H1 (cell line): ENCODE measurements around the gene SLC23A1. TPM values are rescaled to one million over a fixed set of nuclear protein-coding genes. Genes with fewer than 3 reads are reported as not detected.

Source experiments
- CTCF ChIA-PET: fragments of 300-600 bp; sonication (Branson Sonifier 250); formaldehyde crosslinking; loops from one replicate; lab custom pipeline; 2021; ENCODE audit not compliant: partially characterized antibody; lab: Charles Lee
- POLR2A ChIA-PET: fragments of 300-600 bp; sonication (Branson Sonifier 250); formaldehyde crosslinking; loops from one replicate; lab custom pipeline; 2021; ENCODE audit warnings: inconsistent platforms; ENCODE audit not compliant: partially characterized antibody; lab: Charles Lee
- DNase-seq, 2 experiments: peaks; one replicate each; pipeline versions ENCODE4 v3.0.0 to v3.0.0-alpha.2; 2010 to 2022; ENCODE audit warnings: low spot score in 2 of 2, low read depth in 1 of 2, mixed read lengths in 1 of 2
- FAIRE-seq: peaks from 2 replicates; lab custom pipeline; 2011; peaks lifted over from hg19 to GRCh38; lab: Jason Lieb, UNC
- H2AFZ ChIP-seq: 2 replicates; pipeline ENCODE4 v1.8.1; 2012; ENCODE audit warnings: low read length, inconsistent platforms
- H2AK5ac ChIP-seq: 2 replicates; pipeline ENCODE4 v1.6.1; 2013; ENCODE audit warnings: low read depth, low read length
- H2BK120ac ChIP-seq: replicated peaks from 2 replicates; pipeline ENCODE3; 2013; ENCODE audit warnings: low read depth, low read length, inconsistent platforms
- H2BK12ac ChIP-seq: 2 replicates; pipeline ENCODE4 v1.6.1; 2013; ENCODE audit warnings: low read depth, low read length
- H2BK15ac ChIP-seq: 2 replicates; pipeline ENCODE4 v1.6.1; 2013; ENCODE audit warnings: low read length
- H2BK20ac ChIP-seq: 2 replicates; pipeline ENCODE4 v1.6.1; 2013; ENCODE audit warnings: low read length
- H2BK5ac ChIP-seq: 2 replicates; pipeline ENCODE4 v1.6.1; 2013; ENCODE audit warnings: low read depth, low read length
- H3K14ac ChIP-seq: 2 replicates; pipeline ENCODE4 v1.6.1; 2013; ENCODE audit warnings: inconsistent platforms; ENCODE audit not compliant: insufficient read length
- H3K18ac ChIP-seq: 2 replicates; pipeline ENCODE4 v1.6.1; 2013; ENCODE audit warnings: low read length; ENCODE audit errors: extremely low read depth
- H3K23ac ChIP-seq: 2 replicates; pipeline ENCODE4 v1.6.1; 2013; ENCODE audit warnings: inconsistent platforms; ENCODE audit not compliant: insufficient read length
- H3K23me2 ChIP-seq: 2 replicates; pipeline ENCODE4 v1.6.1; 2013; ENCODE audit warnings: low read depth, low read length
- H3K27ac ChIP-seq: 2 replicates; pipeline ENCODE4 v1.6.1; 2011; ENCODE audit warnings: low read depth, low read length, inconsistent platforms
- H3K27me3 ChIP-seq, 4 experiments: replicated peaks in 1 of 4; 1 replicate in 1 of 4; 2 replicates in 3 of 4; pipeline versions ENCODE4 v1.6.1 to v1.8.1; 2011 to 2013; ENCODE audit warnings: low read length in 3 of 4, mild to moderate bottlenecking in 3 of 4, inconsistent platforms in 2 of 4, mixed read lengths in 2 of 4, moderate library complexity in 1 of 4; ENCODE audit not compliant: control insufficient read depth in 3 of 4, insufficient read depth in 3 of 4; ENCODE audit errors: extremely low read depth in 1 of 4
- H3K36me3 ChIP-seq, 4 experiments: 2 replicates each; pipeline versions ENCODE4 v1.6.1 to v1.8.1; 2011 to 2013; ENCODE audit warnings: mild to moderate bottlenecking in 4 of 4, low read length in 3 of 4, moderate library complexity in 2 of 4, control low read depth in 1 of 4, inconsistent platforms in 1 of 4; ENCODE audit not compliant: insufficient read depth in 4 of 4, control insufficient read depth in 2 of 4
- H3K4ac ChIP-seq: replicated peaks from 2 replicates; pipeline ENCODE3; 2013; ENCODE audit warnings: low read length, low read depth, mixed read lengths, inconsistent platforms; ENCODE audit not compliant: insufficient read length
- H3K4me1 ChIP-seq, 4 experiments: replicated peaks in 1 of 4; 1 replicate in 1 of 4; 2 replicates in 3 of 4; pipeline versions ENCODE4 v1.6.1 to v1.8.1; 2011 to 2013; ENCODE audit warnings: low read length in 3 of 4, inconsistent platforms in 2 of 4, mixed read lengths in 1 of 4; ENCODE audit not compliant: insufficient read depth in 4 of 4, control insufficient read depth in 3 of 4
- H3K4me2 ChIP-seq, 2 experiments: 2 replicates each; pipeline versions ENCODE4 v1.6.1 to v1.8.1; 2011 to 2013; ENCODE audit warnings: low read depth in 2 of 2, low read length in 2 of 2, control low read depth in 1 of 2, inconsistent platforms in 1 of 2, mild to moderate bottlenecking in 1 of 2; ENCODE audit not compliant: insufficient read depth in 1 of 2
- H3K4me3 ChIP-seq, 4 experiments: fragments of 200-600, 300-600 bp in 1 of 4; sonication (generic), shearing (Covaris generic), sonication (Bioruptor Twin) in 1 of 4; 2 replicates each; pipeline versions ENCODE4 v1.5.1 to v1.8.1; 2011 to 2016; ENCODE audit warnings: low read length in 4 of 4, low read depth in 3 of 4, control low read depth in 2 of 4, inconsistent platforms in 2 of 4, mild to moderate bottlenecking in 2 of 4, mixed read lengths in 1 of 4, moderate library complexity in 1 of 4; ENCODE audit not compliant: insufficient read depth in 2 of 4; ENCODE audit errors: extremely low read depth in 1 of 4
- H3K56ac ChIP-seq: replicated peaks from 2 replicates; pipeline ENCODE3; 2013; ENCODE audit warnings: low read depth, mild to moderate bottlenecking, mixed read lengths, low read length, inconsistent platforms; ENCODE audit not compliant: insufficient read length
- H3K79me1 ChIP-seq: 2 replicates; pipeline ENCODE4 v1.6.1; 2013; ENCODE audit warnings: low read depth, low read length, control low read depth
- H3K79me2 ChIP-seq, 2 experiments: 2 replicates each; pipeline versions ENCODE4 v1.6.1 to v1.8.1; 2012 to 2013; ENCODE audit warnings: low read length in 2 of 2, mild to moderate bottlenecking in 2 of 2, inconsistent platforms in 1 of 2; ENCODE audit not compliant: insufficient read depth in 2 of 2, control insufficient read depth in 1 of 2
- H3K9ac ChIP-seq, 4 experiments: replicated peaks in 1 of 4; 1 replicate in 1 of 4; 2 replicates in 3 of 4; pipeline versions ENCODE4 v1.6.1 to v1.8.1; 2011 to 2013; ENCODE audit warnings: low read depth in 3 of 4, low read length in 3 of 4, control low read depth in 2 of 4, mild to moderate bottlenecking in 2 of 4, moderate library complexity in 2 of 4, inconsistent platforms in 1 of 4; ENCODE audit errors: extremely low read depth in 1 of 4
- H3K9me3 ChIP-seq, 2 experiments: 2 replicates each; pipeline versions ENCODE4 v1.6.1 to v1.8.1; 2012 to 2013; ENCODE audit warnings: mild to moderate bottlenecking in 2 of 2, moderate library complexity in 2 of 2, control low read depth in 1 of 2, inconsistent platforms in 1 of 2, low read depth in 1 of 2, low read length in 1 of 2, mixed read lengths in 1 of 2; ENCODE audit not compliant: insufficient read depth in 2 of 2
- H4K20me1 ChIP-seq, 2 experiments: replicated peaks in 1 of 2; 2 replicates each; pipeline versions ENCODE3 to v1.8.1; 2011 to 2013; ENCODE audit warnings: inconsistent platforms in 2 of 2, low read length in 2 of 2, mild to moderate bottlenecking in 1 of 2; ENCODE audit not compliant: insufficient read depth in 2 of 2, control insufficient read depth in 1 of 2
- H4K5ac ChIP-seq: 2 replicates; pipeline ENCODE4 v1.6.1; 2013; ENCODE audit warnings: low read length, low read depth, mixed read lengths, inconsistent platforms; ENCODE audit not compliant: insufficient read length
- H4K8ac ChIP-seq: 2 replicates; pipeline ENCODE4 v1.8.0; 2013; ENCODE audit warnings: mild to moderate bottlenecking, moderate library complexity, low read length, inconsistent platforms; ENCODE audit not compliant: insufficient read depth; ENCODE audit errors: extremely low read depth
- H4K91ac ChIP-seq: replicated peaks from 2 replicates; pipeline ENCODE3; 2013; ENCODE audit warnings: low read length, mixed read lengths, inconsistent platforms; ENCODE audit not compliant: insufficient read length
- BRCA1 ChIP-seq: IDR thresholded peaks from 2 replicates; pipeline ENCODE4 v1.6.1; 2012; ENCODE audit warnings: low read depth, low read length, improper control_type of control experiment
- CEBPB ChIP-seq: IDR thresholded peaks from 2 replicates; pipeline ENCODE4 v1.6.1; 2012; ENCODE audit warnings: low read depth, low read length
- FOSL1 ChIP-seq: IDR thresholded peaks from 2 replicates; pipeline ENCODE4 v1.6.1; 2011; ENCODE audit warnings: mild to moderate bottlenecking, low read depth, low read length, moderate library complexity; ENCODE audit not compliant: insufficient read depth
- PHF8 ChIP-seq: fragments of 200-600 bp; sonication (generic); conservative IDR thresholded peaks from 2 replicates; pipeline ENCODE4 v1.7.1; 2012; ENCODE audit warnings: low read depth, mild to moderate bottlenecking, inconsistent platforms, low read length, moderate library complexity
- SIRT6 ChIP-seq: IDR thresholded peaks from one replicate; pipeline ENCODE4 v1.7.1; 2012; ENCODE audit warnings: low read length, inconsistent platforms
- TAF7 ChIP-seq: optimal IDR thresholded peaks from 2 replicates; pipeline ENCODE3; 2011; ENCODE audit warnings: low read depth, mild to moderate bottlenecking, inconsistent platforms, low read length, moderate library complexity, borderline replicate concordance
- ZNF274 ChIP-seq: IDR thresholded peaks from 2 replicates; pipeline ENCODE4 v1.7.0; 2012; ENCODE audit warnings: low read length, borderline replicate concordance; ENCODE audit errors: extremely low read depth
- WGBS, 2 experiments: shearing (Covaris generic) in 1 of 2; methylation state at CpG; one replicate each; pipeline versions ENCODE4 v1.1.6 to v1.1.7; 2013 to 2015; ENCODE audit warnings: low lambda C conversion rate in 2 of 2, mixed read lengths in 2 of 2, inconsistent platforms in 1 of 2, low coverage in 1 of 2, missing lambda C conversion rate in 1 of 2; ENCODE audit not compliant: insufficient replicate concordance in 2 of 2, insufficient coverage in 1 of 2, insufficient read length in 1 of 2; ENCODE audit errors: extremely low coverage in 1 of 2, missing lambda C conversion rate in 1 of 2; 5-methylcytosine and 5-hydroxymethylcytosine counted together
- polyA plus RNA-seq, 7 experiments: library from polyadenylated mRNA; depleted of rRNA in 3 of 7; stranded (reverse) in 5 of 7; unstranded in 2 of 7; fragments of >200 nt in 5 of 7; fragments of 200-250 nt in 2 of 7; gene quantifications; 1 replicate in 5 of 7; 2 replicates in 1 of 7; 4 replicates in 1 of 7; pipeline versions ENCODE4 v1.2.1 to v1.2.3, GENCODE V29; 2011 to 2013; ENCODE audit warnings: missing spikeins in 2 of 7, mixed read lengths in 2 of 7
- total RNA-seq: library from RNA; stranded (reverse); fragmentation: NEBNext Ultra II Directional; extraction: Animal tissue kit (Norgen Biotek cat#: 25700); gene quantifications from 2 replicates; pipeline ENCODE4 v1.2.1, GENCODE V29; 2021

SLC23A1 gene
- total and polyA plus RNA-seq, 2 of the 8 experiments (the other 6 are each of a cell fraction or from before 2014, with no cell fraction given), result not detected

- no peak overlapping the region for H3K4me3 ChIP-seq
- H3K18ac ChIP-seq, result no peak overlapping the region
- H4K91ac ChIP-seq, result no peak overlapping the region
- H3K56ac ChIP-seq, result no peak overlapping the region
- H3K4ac ChIP-seq, result no peak overlapping the region
- H2AFZ ChIP-seq, result no peak overlapping the region
- no peak overlapping the region for H3K4me2 ChIP-seq
- H3K36me3 ChIP-seq, result peaks cover 0 to 18% (median 6%) of the 10 kb centered on the region in 4 experiments; a peak in 3 of 8 replicates
- no peaks in the 10 kb centered on the region for H3K27me3 ChIP-seq
- H3K79me2 ChIP-seq, result no peaks in the 10 kb centered on the region
- no peaks in the 10 kb centered on the region for H4K20me1 ChIP-seq
- no peak overlapping the region for H2AK5ac ChIP-seq
- no peak overlapping the region for H4K5ac ChIP-seq
- H3K9ac ChIP-seq, result no peak overlapping the region
- ChIA-PET CTCF (interaction anchor here (0.7 to 3.4 kb wide), 4 partner anchors 8 to 79 kb away, joined by 3 to 18 read pairs (median 4); no protein-coding TSS in a partner anchor), POLR2A (interaction anchor here (1.3 kb wide), 1 partner anchor 20 kb away, joined by 3 read pairs; no protein-coding TSS in a partner anchor)
- no peaks in the 10 kb centered on the region for H3K9me3 ChIP-seq
- H3K23me2 ChIP-seq, result no peaks in the 10 kb centered on the region
- H2BK12ac ChIP-seq, result no peak overlapping the region
- no peak overlapping the region for H2BK120ac ChIP-seq
- DNase-seq (no peak), FAIRE-seq (no peak)
- H3K23ac ChIP-seq, result no peak overlapping the region
- H3K79me1 ChIP-seq, result no peaks in the 10 kb centered on the region
- no peak overlapping the region for H3K14ac ChIP-seq
- no peak overlapping the region for H4K8ac ChIP-seq
- no peak overlapping the region for H3K27ac ChIP-seq
- 95% methylated on average over 1 of the region's 1 CpG; no CpG with 5 or more reads in 1 of the 2 experiments for WGBS, 2 experiments
- H2BK20ac ChIP-seq, result no peak overlapping the region
- no peak overlapping the region for H2BK15ac ChIP-seq
- no peaks in the 10 kb centered on the region for H3K4me1 ChIP-seq
- no peak overlapping the region for H2BK5ac ChIP-seq
- TF ChIP-seq ZNF274 (no peak), SIRT6 (no peak), FOSL1 (no peak), CEBPB (no peak), PHF8 (no peak), BRCA1 (no peak), TAF7 (no peak)
These were observed 48.6 kb upstream of the SLC23A1 start for GRCh38 chr5:139431706-139432105.
